Fibroblast of pulmonary artery (primary cell): ENCODE results near the gene KCNH4.
"Not testable (repeated sequence)": the region's sequence is repeated elsewhere in the genome, so short reads cannot be mapped to it uniquely, and the experiment has no call there.

ENCODE experiments used
- DNase-seq: peaks from one replicate; pipeline ENCODE4 v3.0.0-alpha.2; 2010; ENCODE audit warnings: low read depth
- H3K4me3 ChIP-seq: replicated peaks from 2 replicates; pipeline ENCODE4 v1.5.1; 2011; ENCODE audit warnings: low read depth, mild to moderate bottlenecking, control low read depth, low read length, moderate library complexity
- TF ChIP-seq, protein P1 (sequence below): IDR thresholded peaks from 2 replicates; pipeline ENCODE4 v1.5.1; 2011; ENCODE audit warnings: mild to moderate bottlenecking, control low read depth, low read length, inconsistent platforms; ENCODE audit errors: missing control alignments

The KCNH4 gene

DNA sequence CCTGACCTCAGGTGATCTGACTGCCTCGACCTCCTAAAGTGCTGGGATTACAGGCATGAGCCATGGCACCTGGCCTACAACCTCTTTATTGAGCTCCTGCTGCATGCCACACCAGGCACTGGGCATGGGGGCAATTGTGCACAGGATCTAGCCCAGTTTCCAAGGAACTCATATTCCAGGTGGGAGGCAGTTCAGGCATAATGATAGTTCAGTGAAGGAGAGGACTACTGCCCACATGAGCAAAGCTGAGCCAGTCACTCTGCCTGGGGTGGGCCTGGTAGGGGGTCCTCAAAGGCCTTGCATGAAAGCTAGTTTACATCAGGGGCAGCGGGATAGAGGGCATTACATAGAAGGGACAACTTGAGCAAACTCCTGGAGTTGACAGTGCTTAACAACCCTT is 6.9 kb upstream of the KCNH4 start:
- H3K4me3 ChIP-seq: no peak overlapping the region
- no peak for DNase-seq
- TF ChIP-seq, protein P1, sequence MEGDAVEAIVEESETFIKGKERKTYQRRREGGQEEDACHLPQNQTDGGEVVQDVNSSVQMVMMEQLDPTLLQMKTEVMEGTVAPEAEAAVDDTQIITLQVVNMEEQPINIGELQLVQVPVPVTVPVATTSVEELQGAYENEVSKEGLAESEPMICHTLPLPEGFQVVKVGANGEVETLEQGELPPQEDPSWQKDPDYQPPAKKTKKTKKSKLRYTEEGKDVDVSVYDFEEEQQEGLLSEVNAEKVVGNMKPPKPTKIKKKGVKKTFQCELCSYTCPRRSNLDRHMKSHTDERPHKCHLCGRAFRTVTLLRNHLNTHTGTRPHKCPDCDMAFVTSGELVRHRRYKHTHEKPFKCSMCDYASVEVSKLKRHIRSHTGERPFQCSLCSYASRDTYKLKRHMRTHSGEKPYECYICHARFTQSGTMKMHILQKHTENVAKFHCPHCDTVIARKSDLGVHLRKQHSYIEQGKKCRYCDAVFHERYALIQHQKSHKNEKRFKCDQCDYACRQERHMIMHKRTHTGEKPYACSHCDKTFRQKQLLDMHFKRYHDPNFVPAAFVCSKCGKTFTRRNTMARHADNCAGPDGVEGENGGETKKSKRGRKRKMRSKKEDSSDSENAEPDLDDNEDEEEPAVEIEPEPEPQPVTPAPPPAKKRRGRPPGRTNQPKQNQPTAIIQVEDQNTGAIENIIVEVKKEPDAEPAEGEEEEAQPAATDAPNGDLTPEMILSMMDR: no peak

DNA sequence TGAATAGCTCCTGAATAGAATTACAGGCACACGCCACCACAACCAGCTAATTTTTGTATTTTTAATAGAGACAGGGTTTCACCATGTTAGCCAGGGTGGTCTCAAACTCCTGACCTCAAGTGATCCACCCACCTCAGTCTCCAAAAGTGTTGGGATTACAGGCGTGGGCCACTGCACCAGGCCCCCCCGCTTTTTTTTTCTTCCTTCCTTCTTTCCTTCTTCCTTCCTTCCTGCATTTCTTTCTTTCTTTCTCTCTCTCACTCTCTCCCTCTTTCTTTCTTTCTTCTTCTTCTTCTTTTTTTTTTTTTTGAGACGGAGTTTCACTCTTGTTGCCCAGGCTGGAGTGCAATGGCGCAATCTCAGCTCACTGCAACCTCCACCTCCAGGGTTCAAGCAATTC is 5.2 kb upstream of the KCNH4 start:
- DNase-seq, H3K4me3 ChIP-seq: not testable (repeated sequence)

DNA sequence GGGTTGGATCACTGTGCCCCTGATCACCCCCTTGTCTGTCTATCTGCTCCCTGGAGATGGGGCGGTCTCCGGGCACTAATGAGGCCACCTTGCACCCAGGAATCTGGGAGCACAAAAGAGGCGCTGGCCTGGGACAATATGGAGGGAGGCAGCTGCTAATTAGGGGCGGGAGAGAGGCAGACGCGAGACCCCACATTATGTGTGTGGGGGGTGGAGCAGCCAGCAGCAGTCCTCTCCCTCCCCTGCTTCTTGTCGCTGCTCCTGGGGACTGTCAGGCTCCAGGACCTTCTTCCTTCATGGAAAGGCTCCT is 4.6 kb upstream of the KCNH4 start:
- no peak overlapping the region for H3K4me3 ChIP-seq
- TF ChIP-seq, protein P1: no peak
- no peak for DNase-seq

DNA sequence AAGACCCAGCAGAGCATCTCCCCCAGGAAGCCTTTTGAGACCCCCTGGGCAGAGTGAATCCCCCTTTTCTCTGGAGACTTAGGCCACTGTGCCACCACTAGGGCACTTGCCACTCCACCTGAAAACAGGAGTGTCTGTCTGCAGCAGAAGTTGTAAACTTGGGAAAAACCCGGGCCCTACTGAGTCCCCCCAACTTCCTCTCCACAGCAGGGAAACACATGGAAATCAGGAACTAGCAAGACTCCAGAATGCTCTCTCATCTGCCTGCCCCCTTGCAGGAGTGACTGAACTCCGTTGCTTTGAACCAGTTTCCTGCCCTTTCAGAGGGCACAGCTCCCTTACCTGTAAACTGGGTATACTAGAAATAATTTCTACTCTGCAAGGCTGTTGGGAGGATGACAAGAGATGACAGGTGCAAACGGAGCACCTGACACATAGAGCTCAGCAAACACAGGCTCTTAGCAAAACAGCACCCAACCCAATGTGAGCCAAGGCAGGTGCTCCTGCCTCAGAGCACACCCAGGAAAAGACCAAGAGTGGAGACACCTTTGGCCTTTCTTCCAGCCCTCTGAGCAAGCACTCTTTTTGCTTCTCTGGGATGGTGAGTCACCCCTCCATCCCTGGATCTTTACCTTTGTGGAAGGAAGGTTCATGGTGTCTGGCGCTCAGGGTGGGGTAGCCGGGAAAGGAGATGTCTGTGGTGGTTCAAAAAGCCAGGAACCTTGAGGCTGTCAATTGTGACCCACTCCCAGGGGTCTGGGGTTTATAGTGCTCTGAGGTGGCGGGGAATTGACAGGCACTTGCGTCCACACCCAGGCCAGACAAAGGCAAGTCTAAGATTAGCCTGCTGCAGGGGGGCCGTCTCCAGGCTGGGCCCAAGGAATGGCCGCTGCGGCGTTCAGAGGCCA is 4.0 kb upstream of the KCNH4 start, which contains the start of gene HCRT:
TSS of gene HCRT (minus strand) at position 740 of the 908 bp plus-strand sequence. CDS start at position 653, 87 bp downstream.
- TF ChIP-seq, protein P1: no peak
- H3K4me3 ChIP-seq: no peak within 1 kb of the TSS
- no peak for DNase-seq

DNA sequence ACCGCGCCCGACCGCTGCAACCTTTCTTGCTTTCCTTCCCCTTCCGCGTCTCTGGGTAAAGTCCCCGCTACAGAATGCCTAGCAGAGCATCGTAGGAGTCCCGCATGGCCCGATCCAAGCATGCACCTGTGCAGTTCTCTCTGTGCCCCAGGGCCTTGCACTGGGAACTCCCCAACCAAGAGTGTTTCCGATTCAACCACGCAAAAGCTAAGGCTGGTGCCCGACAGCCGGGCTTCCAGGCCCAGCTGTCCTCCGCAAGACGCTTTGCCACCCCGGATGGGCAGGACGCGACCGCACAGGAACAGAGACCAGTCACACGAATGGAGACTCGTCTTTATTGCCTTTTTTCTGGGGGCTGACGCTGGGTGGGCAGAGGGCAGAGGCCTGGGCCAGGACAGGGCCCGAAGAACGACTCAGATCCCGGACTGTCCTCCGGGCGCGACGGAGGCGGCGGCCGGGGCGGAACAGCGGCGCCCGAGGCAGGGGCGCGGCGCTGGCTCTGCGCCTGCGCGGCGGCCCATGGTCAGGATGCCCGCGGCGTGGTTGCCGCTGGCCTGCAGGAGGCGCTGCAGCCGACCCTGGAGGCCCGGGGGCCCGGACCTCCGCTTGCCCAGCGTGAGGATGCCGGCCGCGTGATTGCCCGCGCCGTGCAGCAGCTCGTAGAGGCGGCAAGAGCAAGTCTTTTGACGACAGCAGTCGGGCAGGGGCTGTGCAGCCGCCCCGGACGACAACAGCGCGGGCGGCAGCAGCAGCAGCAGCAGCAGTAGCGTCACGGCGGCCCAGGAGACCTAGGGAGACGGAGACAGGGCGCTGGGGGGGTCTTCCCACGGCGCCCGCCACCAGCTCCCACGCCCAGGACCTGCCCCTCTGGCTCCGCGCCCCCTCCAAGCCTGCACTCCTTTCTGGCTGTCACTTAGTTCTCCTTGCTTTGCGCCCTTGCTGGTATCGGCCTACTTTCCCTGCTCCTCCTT is 3.1 kb upstream of the KCNH4 start:
- DNase-seq: peak; percentile 77
- TF ChIP-seq, protein P1: peak; percentile 30
- H3K4me3 ChIP-seq: peak overlapping the region; percentile 55

DNA sequence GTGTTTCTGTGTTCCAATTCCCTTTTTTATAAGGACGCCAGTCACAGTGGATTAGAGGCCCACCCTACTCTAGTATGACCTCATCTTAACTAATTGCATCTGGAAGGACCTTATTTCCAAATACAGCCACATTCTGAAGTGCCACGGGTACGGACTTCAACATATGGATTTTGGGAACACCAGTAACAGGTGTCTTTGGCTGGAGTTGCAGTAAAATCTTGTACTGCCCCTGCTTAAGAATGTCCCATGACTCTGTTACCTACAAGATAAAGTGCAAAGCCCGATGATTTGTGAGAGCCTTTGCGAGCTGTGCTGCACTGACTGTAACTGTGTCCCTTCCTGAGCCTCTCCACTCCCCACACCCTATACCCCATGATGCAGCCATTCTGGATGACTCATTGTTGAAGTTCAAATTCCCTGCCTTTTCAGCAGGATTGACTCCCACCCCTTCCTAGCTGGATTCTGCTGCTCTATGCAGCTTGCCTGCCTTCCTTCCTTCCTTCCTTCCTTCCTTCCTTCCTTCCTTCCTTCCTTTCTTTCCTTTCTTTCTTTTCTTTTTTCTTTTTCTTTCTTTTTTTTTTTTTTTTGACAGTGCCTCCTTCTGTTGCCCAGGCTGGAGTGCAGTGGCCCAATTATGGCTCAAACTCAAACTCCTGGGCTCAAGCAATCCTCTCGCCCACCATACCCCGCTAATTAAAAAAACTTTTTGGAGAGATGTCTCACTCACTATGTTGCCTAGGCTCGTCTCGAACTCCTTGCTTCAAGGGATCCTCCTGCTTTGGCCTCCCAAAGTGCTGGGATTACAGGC is 2.2 kb upstream of the KCNH4 start:
- TF ChIP-seq, protein P1: no peak
- H3K4me3 ChIP-seq: peak overlapping the region; percentile 55
- peak; percentile 53 for DNase-seq
